ENCODE measurements around the gene TEX38. TPM values are rescaled to one million over a fixed set of nuclear protein-coding genes. Genes with fewer than 3 reads are reported as not detected.
"Not testable (repeated sequence)": the region's sequence is repeated elsewhere in the genome, so short reads cannot be mapped to it uniquely, and the experiment has no call there.

TEX38 gene
- total RNA-seq, 1 donor from 2014 or later, result not detected

- TF ChIP-seq CTCF (conservative IDR thresholded peaks at IDR 0.05; ENCODE audit: low read depth, low read length), result no peak
- H3K4me3 ChIP-seq (ENCODE audit: low read depth, low read length), result no peak overlapping the region
- no peak for DNase-seq (ENCODE audit: low read depth)
These were observed 21.4 kb downstream of the TEX38 start for GRCh38 chr1:46692811-46693770.

- DNase-seq (ENCODE audit: low read depth); H3K4me3 ChIP-seq (ENCODE audit: low read depth, low read length): not testable (repeated sequence)
These were observed 23.0 kb downstream of the TEX38 start for GRCh38 chr1:46694676-46695075.

- H3K4me3 ChIP-seq (ENCODE audit: low read depth, low read length), result no peak overlapping the region
- TF ChIP-seq CTCF (conservative IDR thresholded peaks at IDR 0.05; ENCODE audit: low read depth, low read length), result no peak
- DNase-seq (ENCODE audit: low read depth), result no peak
These were observed 25.4 kb downstream of the TEX38 start for GRCh38 chr1:46697053-46697452.

- no peak for DNase-seq (ENCODE audit: low read depth)
- no peak for TF ChIP-seq CTCF (conservative IDR thresholded peaks at IDR 0.05; ENCODE audit: low read depth, low read length)
- no peak overlapping the region for H3K4me3 ChIP-seq (ENCODE audit: low read depth, low read length)
These were observed 28.0 kb downstream of the TEX38 start for GRCh38 chr1:46699666-46700065.

- no peak for TF ChIP-seq CTCF (conservative IDR thresholded peaks at IDR 0.05; ENCODE audit: low read depth, low read length)
- H3K4me3 ChIP-seq (ENCODE audit: low read depth, low read length), result no peak overlapping the region
- no peak for DNase-seq (ENCODE audit: low read depth)
These were observed 32.4 kb downstream of the TEX38 start for GRCh38 chr1:46703927-46704641.

GRCh38 chr1:46705408-46705807 is 33.8 kb downstream of the TEX38 start:
- no peak overlapping the region for H3K4me3 ChIP-seq (ENCODE audit: low read depth, low read length)
- TF ChIP-seq CTCF (conservative IDR thresholded peaks at IDR 0.05; ENCODE audit: low read depth, low read length), result no peak
- no peak for DNase-seq (ENCODE audit: low read depth)

GRCh38 chr1:46708121-46708520 is 36.5 kb downstream of the TEX38 start:
- TF ChIP-seq CTCF (conservative IDR thresholded peaks at IDR 0.05; ENCODE audit: low read depth, low read length), result no peak
- no peak overlapping the region for H3K4me3 ChIP-seq (ENCODE audit: low read depth, low read length)
- DNase-seq (ENCODE audit: low read depth), result no peak

Measured in epithelial cell of proximal tubule (primary cell).